B cell (primary cell): ENCODE measurements around the gene GDE1. TPM values are rescaled to one million over a fixed set of nuclear protein-coding genes. Genes with fewer than 3 reads are reported as not detected.
A peak's percentile ranks its signal among the peaks of the same experiment; 100 is the strongest.

Experiments
- ATAC-seq: fragments of 200-7000 bp; cut with Tn5 transposase; one replicate; pipeline ENCODE4 v1.10.0; 2021; ENCODE audit warnings: low read depth, mild to moderate bottlenecking, moderate number of reproducible peaks, moderate library complexity
- CTCF ChIA-PET: fragments of 350-600 bp; sonication (Branson Sonifier 250); formaldehyde crosslinking; loops from one replicate; lab custom pipeline; 2021; ENCODE audit warnings: antibody characterized with exemption, inconsistent platforms; lab: Charles Lee
- POLR2A ChIA-PET: fragments of 350-600 bp; sonication (Branson Sonifier 250); formaldehyde crosslinking; loops from one replicate; lab custom pipeline; 2021; ENCODE audit warnings: antibody characterized with exemption; lab: Charles Lee
- DNase-seq: peaks from one replicate; pipeline ENCODE4 v3.0.0; 2013
- H2AFZ ChIP-seq: 2 replicates; pipeline ENCODE4 v1.6.1; 2012; ENCODE audit warnings: mild to moderate bottlenecking, low read depth, low read length; ENCODE audit not compliant: insufficient read depth, poor library complexity, severe bottlenecking
- H3K27ac ChIP-seq, 2 donors: 1 replicate in 1 of 2; 2 replicates in 1 of 2; pipeline ENCODE4 v1.5.1; 2012 to 2013; ENCODE audit warnings: low read length in 2 of 2, mild to moderate bottlenecking in 2 of 2, moderate library complexity in 1 of 2
- H3K27me3 ChIP-seq, 4 experiments: fragments of 200-600 bp in 1 of 4; sonication (generic) in 1 of 4; replicated peaks in 1 of 4; 1 replicate in 2 of 4; 2 replicates in 2 of 4; pipeline versions ENCODE4 v1.6.1 to v1.7.0; 2013 to 2016; ENCODE audit warnings: low read length in 3 of 4, mild to moderate bottlenecking in 2 of 4, mixed read lengths in 1 of 4, moderate library complexity in 1 of 4; ENCODE audit not compliant: insufficient read depth in 4 of 4, control insufficient read depth in 3 of 4; ENCODE audit errors: control extremely low read depth in 1 of 4
- H3K36me3 ChIP-seq, 2 experiments: replicated peaks in 1 of 2; 1 replicate in 1 of 2; 2 replicates in 1 of 2; pipeline versions ENCODE4 v1.6.1 to v1.7.1; 2013; ENCODE audit warnings: low read length in 1 of 2; ENCODE audit not compliant: insufficient read depth in 2 of 2, control insufficient read depth in 1 of 2; ENCODE audit errors: control extremely low read depth in 1 of 2, extremely low read depth in 1 of 2
- H3K4me1 ChIP-seq, 2 donors: fragments of 200-600 bp in 1 of 2; sonication (generic) in 1 of 2; 1 replicate in 1 of 2; 2 replicates in 1 of 2; pipeline versions ENCODE4 v1.5.1 to v1.6.1; 2013 to 2017; ENCODE audit warnings: low read length in 2 of 2; ENCODE audit not compliant: control insufficient read depth in 2 of 2, insufficient read depth in 2 of 2
- H3K4me2 ChIP-seq: replicated peaks from 2 replicates; pipeline ENCODE3; 2012; ENCODE audit warnings: mild to moderate bottlenecking, low read depth, low read length; ENCODE audit not compliant: poor library complexity, severe bottlenecking
- H3K4me3 ChIP-seq, 5 experiments: fragments of 200-600 bp in 1 of 5; sonication (generic) in 1 of 5; 1 replicate in 3 of 5; 2 replicates in 2 of 5; pipeline versions ENCODE4 v1.5.1 to v1.7.0; 2011 to 2016; ENCODE audit warnings: low read length in 4 of 5, mild to moderate bottlenecking in 4 of 5, low read depth in 2 of 5, control low read depth in 1 of 5, moderate library complexity in 1 of 5; ENCODE audit not compliant: insufficient read depth in 1 of 5; ENCODE audit errors: control extremely low read depth in 1 of 5, extremely low read depth in 1 of 5
- H3K79me2 ChIP-seq: fragments of 200-600 bp; sonication (generic); one replicate; pipeline ENCODE4 v1.6.0; 2016; ENCODE audit warnings: low read length; ENCODE audit not compliant: control insufficient read depth, insufficient read depth
- H3K9ac ChIP-seq: fragments of 200-600 bp; sonication (generic); 2 replicates; pipeline ENCODE4 v1.6.1; 2017; ENCODE audit warnings: mild to moderate bottlenecking, low read length, moderate library complexity
- H3K9me3 ChIP-seq, 3 donors: one replicate each; pipeline versions ENCODE4 v1.6.1 to v1.7.1; 2013; ENCODE audit warnings: low read length in 2 of 3; ENCODE audit not compliant: control insufficient read depth in 2 of 3, insufficient read depth in 1 of 3; ENCODE audit errors: control extremely low read depth in 1 of 3
- H4K20me1 ChIP-seq: 2 replicates; pipeline ENCODE4 v1.6.0; 2012; ENCODE audit warnings: mild to moderate bottlenecking, low read length; ENCODE audit not compliant: insufficient read depth, control insufficient read depth, poor library complexity, severe bottlenecking
- H3K27ac Mint-ChIP-seq: one replicate; pipeline ENCODE4 v1.8.0; 2021; ENCODE audit warnings: mixed read lengths
- H3K27me3 Mint-ChIP-seq: one replicate; pipeline ENCODE4 v1.8.0; 2021; ENCODE audit warnings: mixed read lengths
- H3K4me1 Mint-ChIP-seq: one replicate; pipeline ENCODE4 v1.8.0; 2021; ENCODE audit warnings: mixed read lengths
- H3K4me3 Mint-ChIP-seq: one replicate; pipeline ENCODE4 v1.8.0; 2021; ENCODE audit warnings: mixed read lengths
- H3K9me3 Mint-ChIP-seq: one replicate; pipeline ENCODE4 v1.8.0; 2022; ENCODE audit warnings: mixed read lengths; ENCODE audit not compliant: insufficient read depth
- CTCF ChIP-seq: fragments of 200-600 bp; IDR thresholded peaks from one replicate; pipeline ENCODE4 v1.8.0; 2022; ENCODE audit warnings: antibody characterized with exemption, mild to moderate bottlenecking
- EZH2 ChIP-seq: IDR thresholded peaks from 2 replicates; pipeline ENCODE4 v1.6.1; 2012; ENCODE audit warnings: borderline replicate concordance, low read depth, mild to moderate bottlenecking, moderate library complexity, low read length; ENCODE audit not compliant: insufficient read depth, poor library complexity, severe bottlenecking
- WGBS: methylation state at CpG from one replicate; pipeline ENCODE4 v1.1.5; 2013; ENCODE audit warnings: missing lambda C conversion rate; ENCODE audit not compliant: insufficient coverage; 5-methylcytosine and 5-hydroxymethylcytosine counted together
- intact Hi-C: fragments of 100-400 bp; cut with micrococcal nuclease; formaldehyde crosslinking; loops from one replicate; pipeline ENCODE4 v1.10.0; 2022
- polyA plus RNA-seq: library from polyadenylated mRNA; depleted of rRNA; stranded (reverse); fragments of >200 nt; gene quantifications from 2 replicates; pipeline ENCODE4 v1.2.3, GENCODE V29; 2012
- total RNA-seq, 2 donors: library from RNA; stranded (reverse); fragments of 120-200 nt in 1 of 2; gene quantifications; 1 replicate in 1 of 2; 2 replicates in 1 of 2; pipeline versions ENCODE4 v1.2.3 to v1.2.4, GENCODE V29; 2013 to 2022

The GDE1 gene
- total and polyA plus RNA-seq, 2 donors (not counting 1 experiment from before 2014, with no cell fraction given), result 10.0 to 25.3 TPM

GRCh38 chr16:19515757-19516156 is 6.1 kb downstream of the GDE1 start:
- Histone ChIP-seq H3K4me3 (no peak overlapping the region), H3K9ac (no peak overlapping the region), H2AFZ (no peak overlapping the region), H3K27me3 (no peaks in the 10 kb centered on the region), H3K4me1 (peaks cover 7 to 8% of the 10 kb centered on the region in 2 donors), H3K27ac (no peak overlapping the region), H3K4me2 (no peak overlapping the region), H3K36me3 (peaks cover 0 to 7% of the 10 kb centered on the region in 2 experiments), H4K20me1 (no peaks in the 10 kb centered on the region), H3K9me3 (no peaks in the 10 kb centered on the region), H3K79me2 (peaks cover 33% of the 10 kb centered on the region)
- Mint-ChIP-seq H3K4me3 (no peak overlapping the region), H3K27ac (no peak overlapping the region), H3K27me3 (no peaks in the 10 kb centered on the region), H3K9me3 (no peaks in the 10 kb centered on the region), H3K4me1 (peaks cover 27% of the 10 kb centered on the region)
- intact Hi-C loops, result no loop called here
- CTCF ChIA-PET, result interaction anchor here (1.4 to 1.5 kb wide), 2 partner anchors 12 to 13 kb away, joined by 5 to 6 read pairs; no protein-coding TSS in a partner anchor
- no peak for TF ChIP-seq CTCF
- TF ChIP-seq EZH2, result no peak
- no peak for DNase-seq
- no peak for ATAC-seq
- POLR2A ChIA-PET, result no interaction called here
- no CpG with 5 or more reads among the region's 2 CpGs for WGBS

- DNase-seq, result peak; percentile 23
- intact Hi-C loops, result no loop called here
- Histone ChIP-seq H3K9ac (peak overlapping the region; percentile 7), H3K36me3 (peaks cover 0 to 12% of the 10 kb centered on the region in 2 experiments), H3K27ac (peak overlapping the region in 1 of 2 donors; percentile 2), H3K4me1 (peaks cover 5 to 6% of the 10 kb centered on the region in 2 donors), H3K4me2 (peak overlapping the region; percentile 49), H2AFZ (peak overlapping the region; percentile 47), H3K79me2 (peaks cover 12% of the 10 kb centered on the region), H3K9me3 (no peaks in the 10 kb centered on the region), H3K4me3 (peak overlapping the region in 2 of 5 experiments; percentile 41 to 45), H4K20me1 (no peaks in the 10 kb centered on the region), H3K27me3 (no peaks in the 10 kb centered on the region)
- H3K27me3 Mint-ChIP-seq, result no peaks in the 10 kb centered on the region
- TF ChIP-seq CTCF (no peak), EZH2 (no peak)
- H3K9me3 Mint-ChIP-seq, result no peaks in the 10 kb centered on the region
- ChIA-PET POLR2A (interaction anchor here (0.6 kb wide), 2 partner anchors 42 to 697 kb away, joined by 3 to 4 read pairs; partner anchors contain the start of gene VPS35L), CTCF (interaction anchor here (1.3 to 3.1 kb wide), 2 partner anchors 11 to 42 kb away, joined by 4 to 9 read pairs; partner anchors contain the start of gene VPS35L)
- peaks cover 23% of the 10 kb centered on the region for H3K4me1 Mint-ChIP-seq
- peak overlapping the region; percentile 83 for H3K4me3 Mint-ChIP-seq
- peak overlapping the region; percentile 77 for H3K27ac Mint-ChIP-seq
- 71% methylated on average over 1 of the region's 4 CpGs for WGBS
- no peak for ATAC-seq
These were observed 8.4 kb downstream of the GDE1 start for GRCh38 chr16:19513377-19514053.
